HG02970 (cell line): ENCODE measurements around the gene IER5L.

Source experiments
- ATAC-seq: cut with Tn5 transposase; IDR thresholded peaks from one replicate; pipeline ENCODE4 v1.9.1; 2021; ENCODE audit warnings: mild to moderate bottlenecking, moderate library complexity, moderate number of reproducible peaks; ENCODE audit not compliant: unreplicated experiment, low FRiP score

IER5L gene

GRCh38 chr9:129177791-129178567 lies at the start of gene IER5L:
Gene IER5L (minus strand): TSS chr9:129178261. CDS start chr9:129178052, 209 bp downstream.
- peak; percentile 64 for ATAC-seq

- no peak for ATAC-seq
Measured at GRCh38 chr9:129227843-129228189, 49.8 kb upstream of the IER5L start.

GRCh38 chr9:129225815-129226214 lies 47.8 kb upstream of the IER5L start:
- no peak for ATAC-seq

- no peak for ATAC-seq
Measured at GRCh38 chr9:129225490-129225778, 47.4 kb upstream of the IER5L start.

- ATAC-seq: no peak
Measured at GRCh38 chr9:129224618-129225489, 46.8 kb upstream of the IER5L start.

- ATAC-seq: no peak
Measured at GRCh38 chr9:129223551-129224208, 45.6 kb upstream of the IER5L start.

- no peak for ATAC-seq
Measured at GRCh38 chr9:129222819-129223218, 44.8 kb upstream of the IER5L start.

- no peak for ATAC-seq
Measured at GRCh38 chr9:129221979-129222635, 44.0 kb upstream of the IER5L start.

- no peak for ATAC-seq
Measured at GRCh38 chr9:129221233-129221632, 43.2 kb upstream of the IER5L start.

GRCh38 chr9:129220771-129221170 lies 42.7 kb upstream of the IER5L start:
- ATAC-seq: no peak

- ATAC-seq: no peak
Measured at GRCh38 chr9:129218918-129219317, 40.9 kb upstream of the IER5L start.

GRCh38 chr9:129218272-129218625 lies 40.2 kb upstream of the IER5L start:
- no peak for ATAC-seq

GRCh38 chr9:129213551-129213950 lies 35.5 kb upstream of the IER5L start:
- no peak for ATAC-seq

- no peak for ATAC-seq
Measured at GRCh38 chr9:129211686-129212085, 33.6 kb upstream of the IER5L start.

GRCh38 chr9:129210125-129210524 lies 32.1 kb upstream of the IER5L start:
- ATAC-seq: no peak

GRCh38 chr9:129209580-129209979 lies 31.5 kb upstream of the IER5L start:
- no peak for ATAC-seq

GRCh38 chr9:129209109-129209508 lies 31.0 kb upstream of the IER5L start:
- ATAC-seq: no peak

- ATAC-seq: no peak
Measured at GRCh38 chr9:129208207-129209032, 30.4 kb upstream of the IER5L start.

- ATAC-seq: no peak
Measured at GRCh38 chr9:129206905-129207304, 28.8 kb upstream of the IER5L start.

- ATAC-seq: no peak
Measured at GRCh38 chr9:129206401-129206800, 28.3 kb upstream of the IER5L start.
